ENCODE data around the gene BBS2. TPM values are rescaled to one million over a fixed set of nuclear protein-coding genes. Genes with fewer than 3 reads are reported as not detected.

BBS2 gene
- total RNA-seq, 2 donors from 2014 or later, result 35.3 to 52.6 TPM

GRCh38 chr16:56505181-56505580, 14.6 kb downstream of the BBS2 start:
- Histone ChIP-seq H3K4me3 (ENCODE audit: low read length) (peak overlapping the region; percentile 34), H3K27ac (ENCODE audit: low read depth, low read length) (no peak overlapping the region), H3K9ac (ENCODE audit: extremely low read depth, low read length, poor library complexity, severe bottlenecking) (no peak overlapping the region), H3K4me1 (ENCODE audit: control insufficient read depth, insufficient read depth, low read length) (no peaks in the 10 kb centered on the region), H3K9me3 (ENCODE audit: control insufficient read depth, low read length) (no peaks in the 10 kb centered on the region), H3K36me3 (ENCODE audit: control insufficient read depth, insufficient read depth, low read length) (peaks cover 68% of the 10 kb centered on the region), H3K27me3 (ENCODE audit: control insufficient read depth, insufficient read depth, low read length, poor library complexity, severe bottlenecking) (no peaks in the 10 kb centered on the region)
- Mint-ChIP-seq H3K4me1 (peaks cover 16% of the 10 kb centered on the region), H3K9me3 (no peaks in the 10 kb centered on the region), H3K27me3 (ENCODE audit: insufficient read depth) (no peaks in the 10 kb centered on the region), H3K4me3 (no peak overlapping the region), H3K36me3 (ENCODE audit: low read depth) (peaks cover 58% of the 10 kb centered on the region), H3K27ac (peak overlapping the region; percentile 44)
- TF ChIP-seq CTCF (conservative IDR thresholded peaks at IDR 0.05), result no peak
- WGBS, 2 experiments (ENCODE audit: insufficient coverage in 1 of 2, insufficient read length in 1 of 2), result 67 to 82% methylated on average over 2 to 3 of the region's 3 CpGs
- no peak for DNase-seq

- Mint-ChIP-seq H3K9me3 (no peaks in the 10 kb centered on the region), H3K4me1 (no peaks in the 10 kb centered on the region), H3K27ac (no peak overlapping the region), H3K27me3 (ENCODE audit: insufficient read depth) (no peaks in the 10 kb centered on the region), H3K4me3 (no peak overlapping the region), H3K36me3 (ENCODE audit: low read depth) (peaks cover 47% of the 10 kb centered on the region)
- 96 to 100% methylated on average over 1 of the region's 1 CpG for WGBS, 2 experiments (ENCODE audit: insufficient coverage in 1 of 2, insufficient read length in 1 of 2)
- DNase-seq, result no peak
- Histone ChIP-seq H3K4me1 (ENCODE audit: control insufficient read depth, insufficient read depth, low read length) (no peaks in the 10 kb centered on the region), H3K4me3 (ENCODE audit: low read length) (no peak overlapping the region), H3K27me3 (ENCODE audit: control insufficient read depth, insufficient read depth, low read length, poor library complexity, severe bottlenecking) (no peaks in the 10 kb centered on the region), H3K9me3 (ENCODE audit: control insufficient read depth, low read length) (no peaks in the 10 kb centered on the region), H3K9ac (ENCODE audit: extremely low read depth, low read length, poor library complexity, severe bottlenecking) (no peak overlapping the region), H3K36me3 (ENCODE audit: control insufficient read depth, insufficient read depth, low read length) (peaks cover 36% of the 10 kb centered on the region), H3K27ac (ENCODE audit: low read depth, low read length) (no peak overlapping the region)
- TF ChIP-seq CTCF (conservative IDR thresholded peaks at IDR 0.05), result no peak
These were observed 26.0 kb downstream of the BBS2 start for GRCh38 chr16:56493815-56494214.

- no peak for DNase-seq
- H3K36me3 Mint-ChIP-seq (ENCODE audit: low read depth), result peaks cover 40% of the 10 kb centered on the region
- no peaks in the 10 kb centered on the region for H3K9me3 ChIP-seq (ENCODE audit: control insufficient read depth, low read length)
These were observed 26.7 kb downstream of the BBS2 start for GRCh38 chr16:56493126-56493525.

More at GRCh38 chr16:56493126-56493525, 26.7 kb downstream of the BBS2 start:
- H3K27ac ChIP-seq (ENCODE audit: low read depth, low read length), result no peak overlapping the region
- peaks cover 30% of the 10 kb centered on the region for H3K36me3 ChIP-seq (ENCODE audit: control insufficient read depth, insufficient read depth, low read length)
- 89% methylated on average over 2 of the region's 2 CpGs; no CpG with 5 or more reads in 1 of the 2 experiments for WGBS, 2 experiments (ENCODE audit: insufficient coverage in 1 of 2, insufficient read length in 1 of 2)
- H3K4me1 ChIP-seq (ENCODE audit: control insufficient read depth, insufficient read depth, low read length), result no peaks in the 10 kb centered on the region
- Mint-ChIP-seq H3K4me3 (no peak overlapping the region), H3K9me3 (no peaks in the 10 kb centered on the region), H3K4me1 (no peaks in the 10 kb centered on the region), H3K27ac (no peak overlapping the region), H3K27me3 (ENCODE audit: insufficient read depth) (no peaks in the 10 kb centered on the region)
- TF ChIP-seq CTCF (conservative IDR thresholded peaks at IDR 0.05), result no peak
- H3K4me3 ChIP-seq (ENCODE audit: low read length), result no peak overlapping the region
- H3K27me3 ChIP-seq (ENCODE audit: control insufficient read depth, insufficient read depth, low read length, poor library complexity, severe bottlenecking), result no peaks in the 10 kb centered on the region
- H3K9ac ChIP-seq (ENCODE audit: extremely low read depth, low read length, poor library complexity, severe bottlenecking), result no peak overlapping the region
